ENCODE measurements around the gene KAT6B.

The KAT6B gene

DNA sequence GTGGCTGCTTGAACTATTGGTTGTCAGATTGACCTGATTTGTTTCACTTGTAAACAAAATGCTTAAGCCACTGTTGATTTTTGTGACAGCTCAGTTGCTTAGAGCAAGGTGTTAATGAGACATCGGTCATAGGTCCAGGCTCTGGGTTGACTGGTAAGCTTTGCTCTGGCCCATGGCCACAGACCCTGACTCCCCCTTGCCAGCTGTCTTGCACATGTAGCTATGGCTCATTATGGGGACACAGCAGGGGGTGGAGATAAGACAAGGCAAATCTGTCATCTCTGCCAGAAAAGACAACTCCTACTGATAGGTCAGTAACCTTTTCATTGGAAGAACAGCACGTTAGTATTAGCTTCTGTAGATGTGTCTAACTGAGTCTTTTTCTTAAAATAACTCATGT is 95.3 kb downstream of the KAT6B start:
- DNase-seq (ENCODE audit: low read depth in 2 of 2): no peak

DNA sequence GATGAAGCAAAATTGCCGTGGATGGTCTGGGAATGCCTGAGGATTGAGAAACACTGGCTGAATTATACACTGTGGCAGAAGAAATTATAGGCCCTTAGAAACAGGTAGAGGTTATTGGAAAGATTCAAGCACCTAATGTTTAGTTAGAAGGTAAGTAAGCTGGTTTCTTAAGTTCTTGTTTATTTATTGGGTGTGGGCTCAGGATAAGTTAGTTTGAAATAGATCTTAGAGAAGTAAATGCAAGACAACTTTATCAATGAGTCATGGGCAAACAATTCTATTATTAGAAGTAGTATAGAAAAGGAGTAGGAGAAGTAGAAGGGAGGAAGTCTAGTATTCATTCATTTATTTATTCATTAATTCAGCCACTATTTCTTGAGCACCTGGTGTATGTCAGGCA is 96.5 kb downstream of the KAT6B start:
- no peak for DNase-seq (ENCODE audit: low read depth in 2 of 2)

DNA sequence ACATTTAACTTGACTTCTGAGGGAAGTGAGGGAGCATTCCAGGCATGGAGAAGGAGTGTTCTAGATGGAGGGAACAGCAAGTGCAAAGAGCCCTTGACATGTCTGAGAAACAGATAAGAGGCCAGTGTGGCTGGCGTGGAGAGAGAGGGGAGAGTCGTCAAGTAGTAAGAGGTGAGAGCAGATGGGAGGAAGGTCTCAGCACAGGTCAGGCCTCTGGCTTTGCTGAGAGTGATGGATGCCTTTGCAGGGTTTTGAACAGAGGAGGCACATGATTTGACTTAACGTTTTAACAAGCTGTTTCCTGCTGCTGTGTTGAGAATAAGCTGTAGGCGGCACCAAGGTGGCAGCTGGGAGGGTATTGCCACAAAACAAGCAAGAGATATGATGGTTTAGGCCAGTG is 97.2 kb downstream of the KAT6B start:
- no peak for DNase-seq (ENCODE audit: low read depth in 2 of 2)

- peak; percentile 90 for DNase-seq (ENCODE audit: low read depth in 2 of 2)
Measured at GRCh38 chr10:74924251-74924963, 98.0 kb downstream of the KAT6B start.

- no peak for DNase-seq (ENCODE audit: low read depth in 2 of 2)
Measured at GRCh38 chr10:74925291-74925690, 98.9 kb downstream of the KAT6B start.

GRCh38 chr10:74925708-74926107 is 99.3 kb downstream of the KAT6B start:
- no peak for DNase-seq (ENCODE audit: low read depth in 2 of 2)

DNA sequence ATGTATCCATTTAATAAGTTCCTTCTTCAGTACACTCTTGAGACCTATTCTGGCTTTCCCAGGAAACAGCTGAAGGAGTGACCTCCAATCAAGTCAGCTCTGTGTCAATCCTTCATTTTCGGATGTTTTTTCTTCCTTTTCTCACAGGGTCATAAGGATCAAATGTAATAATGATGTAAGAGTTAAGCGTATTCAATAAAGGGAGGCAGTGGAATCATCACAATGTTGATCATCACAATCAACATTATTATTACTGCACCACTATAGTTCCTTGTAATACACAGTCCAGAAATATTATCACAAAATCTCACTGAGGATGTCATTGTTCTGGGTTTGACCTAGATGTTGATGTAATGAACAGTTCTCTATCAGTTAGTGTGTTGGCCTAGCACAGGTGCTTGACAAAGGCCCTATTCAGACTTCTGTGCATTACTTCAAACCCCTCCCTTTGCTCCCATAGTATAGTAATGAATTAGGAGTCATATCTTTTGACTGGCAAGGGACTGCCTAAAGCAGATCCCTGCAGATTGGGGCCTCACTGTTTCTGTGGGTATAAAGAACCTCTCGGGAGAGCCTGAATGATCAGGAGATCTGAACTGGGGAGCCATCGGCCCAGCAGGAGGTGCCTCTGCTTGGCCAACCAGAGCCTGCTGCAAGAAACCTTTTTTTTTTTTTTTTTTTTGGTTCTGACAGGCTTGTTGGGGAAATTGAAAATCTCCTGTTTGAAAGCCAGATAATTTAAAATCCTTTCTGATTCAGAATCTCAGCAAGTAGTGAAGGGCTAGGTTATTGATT is 100.6 kb downstream of the KAT6B start:
- no peak for DNase-seq (ENCODE audit: low read depth in 2 of 2)

DNA sequence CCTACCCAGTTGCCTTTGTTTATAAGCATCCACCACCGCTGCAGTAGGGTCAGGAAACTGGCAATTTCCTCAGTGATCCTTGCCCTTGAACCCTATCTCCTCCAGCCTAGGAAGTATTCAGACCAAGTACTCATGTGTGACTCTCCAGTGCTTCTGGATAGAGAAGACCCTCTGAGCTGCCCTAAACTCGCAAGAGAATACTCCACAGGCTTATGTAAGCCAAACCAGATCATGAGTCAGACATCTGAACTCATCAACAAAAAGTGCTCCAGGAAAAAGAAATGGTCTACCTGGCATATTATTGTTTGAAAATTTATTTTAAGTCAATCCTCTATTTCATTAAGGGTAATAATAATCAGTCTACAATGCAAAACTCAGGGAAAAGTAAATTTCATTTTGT is 101.3 kb downstream of the KAT6B start:
- no peak for DNase-seq (ENCODE audit: low read depth in 2 of 2)

- no peak for DNase-seq (ENCODE audit: low read depth in 2 of 2)
Measured at GRCh38 chr10:74928742-74929191, 102.4 kb downstream of the KAT6B start.

GRCh38 chr10:74929197-74929596 is 102.8 kb downstream of the KAT6B start:
- DNase-seq (ENCODE audit: low read depth in 2 of 2): no peak

- DNase-seq (ENCODE audit: low read depth in 2 of 2): no peak
Measured at GRCh38 chr10:74930965-74931364, 104.6 kb downstream of the KAT6B start.

DNA sequence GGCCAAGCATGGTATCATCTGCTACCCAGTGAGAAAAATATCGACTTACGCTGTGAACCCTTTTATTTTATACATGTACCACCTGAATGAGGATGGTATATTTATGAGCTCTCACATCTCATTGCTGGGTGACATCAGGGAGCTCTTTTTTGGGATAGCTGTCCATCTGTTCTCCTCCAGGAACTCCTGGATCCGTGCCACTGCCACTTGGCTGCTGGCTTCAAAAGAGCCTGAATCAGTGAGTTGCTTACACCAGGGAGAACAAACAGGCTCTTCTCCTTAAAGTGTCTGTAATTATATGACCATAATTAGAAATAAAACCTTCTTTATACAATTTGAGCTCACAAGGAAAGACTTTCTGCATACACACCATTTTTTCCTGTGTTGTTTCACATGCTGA is 106.2 kb downstream of the KAT6B start:
- no peak for DNase-seq (ENCODE audit: low read depth in 2 of 2)

- DNase-seq (ENCODE audit: low read depth in 2 of 2): no peak
Measured at GRCh38 chr10:74934100-74934812, 107.9 kb downstream of the KAT6B start.

GRCh38 chr10:74936577-74937265 is 110.3 kb downstream of the KAT6B start:
- DNase-seq (ENCODE audit: low read depth in 2 of 2): peak; percentile 33 to 35

- no peak for DNase-seq (ENCODE audit: low read depth in 2 of 2)
Measured at GRCh38 chr10:74937266-74937856, 111.0 kb downstream of the KAT6B start.

DNA sequence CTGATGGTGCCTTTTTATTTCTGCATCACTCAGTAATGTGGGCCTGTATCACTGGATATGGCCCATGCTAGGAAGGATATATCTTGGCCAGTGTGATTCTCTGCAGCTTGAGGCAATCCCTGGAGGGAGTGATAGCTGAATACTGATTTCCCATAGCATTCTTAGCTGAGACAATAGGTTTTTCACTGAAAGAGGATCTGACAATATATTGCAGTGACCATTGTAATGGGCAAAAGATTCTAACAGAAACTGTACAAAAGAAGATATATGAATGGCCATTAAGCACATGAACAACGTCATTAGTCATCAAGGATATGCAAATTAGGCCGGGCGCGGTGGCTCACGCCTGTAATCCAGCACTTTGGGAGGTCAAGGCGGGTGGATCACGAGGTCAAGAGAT is 117.8 kb downstream of the KAT6B start:
- DNase-seq (ENCODE audit: low read depth in 2 of 2): no peak

GRCh38 chr10:74947781-74948401 is 121.5 kb downstream of the KAT6B start:
- no peak for DNase-seq (ENCODE audit: low read depth in 2 of 2)

DNA sequence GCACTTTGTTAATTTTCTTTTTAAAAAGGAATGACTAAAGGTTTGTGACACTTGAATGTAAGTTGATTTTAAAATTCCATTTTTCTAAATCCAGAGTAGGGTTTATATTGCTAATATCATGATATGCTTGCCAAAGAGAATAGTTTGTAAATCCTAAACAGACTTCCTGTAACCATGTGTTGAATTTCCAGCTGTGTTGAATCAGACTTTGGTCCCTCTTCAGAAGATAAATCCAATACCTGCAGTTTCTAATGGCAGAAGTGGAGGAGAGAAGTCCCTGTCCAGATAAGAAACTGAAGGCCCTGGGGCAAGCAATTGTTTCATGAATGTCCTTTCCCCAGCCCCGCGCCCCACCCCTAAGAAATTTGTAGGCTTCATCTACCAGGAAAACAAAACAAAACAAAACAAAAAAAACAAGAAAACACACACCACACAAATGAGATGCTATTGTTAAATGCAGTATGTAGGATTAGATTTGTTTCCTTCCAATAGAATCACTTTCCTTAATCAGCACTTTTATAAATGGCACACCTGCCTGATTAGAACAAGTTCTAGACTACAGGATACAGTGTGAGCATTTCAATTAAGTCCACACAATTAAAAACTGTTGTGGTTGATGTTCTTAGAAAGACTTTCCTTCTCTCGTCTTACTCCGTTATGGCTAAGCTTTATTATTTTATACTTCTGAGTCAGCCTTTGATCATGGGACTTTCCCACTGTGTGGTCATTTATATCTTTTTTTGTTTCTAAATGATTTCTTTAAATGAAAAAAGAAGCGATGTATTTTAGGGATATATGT is 122.8 kb downstream of the KAT6B start:
- DNase-seq (ENCODE audit: low read depth in 2 of 2): no peak

GRCh38 chr10:74949843-74950765 is 123.7 kb downstream of the KAT6B start:
- DNase-seq (ENCODE audit: low read depth in 2 of 2): no peak

All from fibroblast of skin of left quadriceps (primary cell).